Testis (tissue), 2 donors: Measurements from ENCODE around the gene ZNF862.
"Not testable (repeated sequence)": the region's sequence is repeated elsewhere in the genome, so short reads cannot be mapped to it uniquely, and the experiment has no call there.

ENCODE experiments used
- POLR2A ChIP-seq: fragments of 450-650 bp; IDR thresholded peaks from one replicate; pipeline ENCODE4 v1.6.1; 2017; ENCODE audit warnings: antibody characterized with exemption, mild to moderate bottlenecking, moderate library complexity
- TF ChIP-seq, protein P1 (sequence below), 3 experiments: fragments of 450-650 bp in 2 of 3; fragments of 200-600 bp in 1 of 3; sonication (generic) in 1 of 3; IDR thresholded peaks; one replicate each; pipeline ENCODE4 v1.5.1; 2016 to 2019; ENCODE audit warnings: antibody characterized with exemption in 3 of 3, mild to moderate bottlenecking in 2 of 3, moderate library complexity in 1 of 3

DNA sequence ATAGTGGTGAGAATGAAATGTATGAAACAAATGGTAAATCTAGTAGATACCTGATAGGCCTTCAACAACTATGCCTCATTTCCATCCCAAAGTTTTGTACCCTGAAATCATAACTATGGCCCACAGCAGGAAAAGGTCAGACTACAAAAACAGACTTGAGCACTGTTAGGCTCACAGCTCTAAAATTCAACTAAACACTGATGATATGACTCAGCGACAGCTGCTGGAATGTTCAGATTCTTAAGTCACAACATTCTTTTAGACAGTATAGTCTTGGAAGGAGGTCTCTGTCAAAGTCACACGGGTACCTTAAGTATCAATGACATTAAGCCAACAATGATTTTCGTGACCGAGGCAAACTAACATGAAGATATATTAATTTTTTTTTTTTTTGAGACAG lies 74.0 kb downstream of the ZNF862 start:
- TF ChIP-seq, protein P1, sequence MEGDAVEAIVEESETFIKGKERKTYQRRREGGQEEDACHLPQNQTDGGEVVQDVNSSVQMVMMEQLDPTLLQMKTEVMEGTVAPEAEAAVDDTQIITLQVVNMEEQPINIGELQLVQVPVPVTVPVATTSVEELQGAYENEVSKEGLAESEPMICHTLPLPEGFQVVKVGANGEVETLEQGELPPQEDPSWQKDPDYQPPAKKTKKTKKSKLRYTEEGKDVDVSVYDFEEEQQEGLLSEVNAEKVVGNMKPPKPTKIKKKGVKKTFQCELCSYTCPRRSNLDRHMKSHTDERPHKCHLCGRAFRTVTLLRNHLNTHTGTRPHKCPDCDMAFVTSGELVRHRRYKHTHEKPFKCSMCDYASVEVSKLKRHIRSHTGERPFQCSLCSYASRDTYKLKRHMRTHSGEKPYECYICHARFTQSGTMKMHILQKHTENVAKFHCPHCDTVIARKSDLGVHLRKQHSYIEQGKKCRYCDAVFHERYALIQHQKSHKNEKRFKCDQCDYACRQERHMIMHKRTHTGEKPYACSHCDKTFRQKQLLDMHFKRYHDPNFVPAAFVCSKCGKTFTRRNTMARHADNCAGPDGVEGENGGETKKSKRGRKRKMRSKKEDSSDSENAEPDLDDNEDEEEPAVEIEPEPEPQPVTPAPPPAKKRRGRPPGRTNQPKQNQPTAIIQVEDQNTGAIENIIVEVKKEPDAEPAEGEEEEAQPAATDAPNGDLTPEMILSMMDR (IDR thresholded peaks at IDR 0.05) = not testable (repeated sequence)
- TF ChIP-seq POLR2A = not testable (repeated sequence)
